Activated T-cell treated with anti-CD3 and anti-CD28 coated beads, Interleukin-2, amount 50 U/mL, for 24 hours (primary cell): ENCODE measurements around the gene SYCE3.

ENCODE experiments used
- DNase-seq: peaks from one replicate; pipeline ENCODE4 v3.0.0-alpha.2; 2020
- H3K27ac Mint-ChIP-seq: 2 replicates; pipeline ENCODE4 v1.8.0; 2020; ENCODE audit warnings: mild to moderate bottlenecking, mixed read lengths
- H3K27me3 Mint-ChIP-seq: 2 replicates; pipeline ENCODE4 v1.8.0; 2020; ENCODE audit warnings: mixed read lengths
- H3K36me3 Mint-ChIP-seq: 2 replicates; pipeline ENCODE4 v1.8.0; 2020; ENCODE audit warnings: low read depth, mixed read lengths
- H3K4me1 Mint-ChIP-seq: 2 replicates; pipeline ENCODE4 v1.8.0; 2020; ENCODE audit warnings: low read depth, mixed read lengths
- H3K4me3 Mint-ChIP-seq: 2 replicates; pipeline ENCODE4 v1.8.0; 2020; ENCODE audit warnings: mild to moderate bottlenecking, moderate library complexity, mixed read lengths
- H3K9me3 Mint-ChIP-seq: 2 replicates; pipeline ENCODE4 v1.8.0; 2020; ENCODE audit warnings: mixed read lengths

The SYCE3 gene

DNA sequence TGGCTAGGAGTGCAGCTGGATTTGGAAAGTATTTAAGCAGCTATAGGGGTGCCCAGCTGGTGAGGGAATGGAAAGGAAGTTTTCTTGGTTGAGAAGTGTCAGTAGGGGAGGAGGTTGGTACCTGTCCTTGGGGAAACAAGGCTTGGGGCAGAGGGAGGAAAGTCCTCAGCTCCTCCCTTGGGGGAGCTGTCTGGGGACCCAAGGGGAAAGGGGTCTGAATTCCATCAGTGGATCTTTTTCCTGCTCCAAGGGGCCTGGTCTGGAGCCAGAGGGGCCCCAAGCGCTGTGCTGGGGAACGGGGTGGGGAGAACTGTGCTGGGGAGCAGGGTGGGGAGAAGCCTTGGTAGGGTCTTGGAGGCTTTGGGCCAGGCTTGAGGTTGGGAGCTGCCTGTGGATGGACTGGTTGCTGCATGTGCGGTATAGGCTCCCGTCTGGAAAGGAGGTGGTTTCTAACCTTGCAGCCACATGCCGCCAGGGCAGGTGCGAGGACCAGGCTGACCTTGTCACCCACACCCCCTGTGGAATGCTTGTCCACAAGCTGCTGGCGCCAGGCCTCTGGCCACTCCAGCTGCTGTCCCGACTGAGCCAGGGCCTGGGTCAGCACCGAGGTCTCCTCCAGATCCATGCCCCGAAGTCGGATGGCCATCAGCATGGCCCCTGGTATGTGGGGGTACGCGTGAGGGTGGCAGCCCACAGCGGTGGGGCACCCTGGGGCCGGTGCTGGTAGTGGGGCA lies 33.9 kb downstream of the SYCE3 start:
- Mint-ChIP-seq H3K27me3 (no peaks in the 10 kb centered on the region), H3K36me3 (peaks cover 36% of the 10 kb centered on the region), H3K9me3 (no peaks in the 10 kb centered on the region), H3K4me1 (peaks cover 49% of the 10 kb centered on the region), H3K27ac (peak overlapping the region; percentile 93), H3K4me3 (peak overlapping the region; percentile 83)
- no peak for DNase-seq

DNA sequence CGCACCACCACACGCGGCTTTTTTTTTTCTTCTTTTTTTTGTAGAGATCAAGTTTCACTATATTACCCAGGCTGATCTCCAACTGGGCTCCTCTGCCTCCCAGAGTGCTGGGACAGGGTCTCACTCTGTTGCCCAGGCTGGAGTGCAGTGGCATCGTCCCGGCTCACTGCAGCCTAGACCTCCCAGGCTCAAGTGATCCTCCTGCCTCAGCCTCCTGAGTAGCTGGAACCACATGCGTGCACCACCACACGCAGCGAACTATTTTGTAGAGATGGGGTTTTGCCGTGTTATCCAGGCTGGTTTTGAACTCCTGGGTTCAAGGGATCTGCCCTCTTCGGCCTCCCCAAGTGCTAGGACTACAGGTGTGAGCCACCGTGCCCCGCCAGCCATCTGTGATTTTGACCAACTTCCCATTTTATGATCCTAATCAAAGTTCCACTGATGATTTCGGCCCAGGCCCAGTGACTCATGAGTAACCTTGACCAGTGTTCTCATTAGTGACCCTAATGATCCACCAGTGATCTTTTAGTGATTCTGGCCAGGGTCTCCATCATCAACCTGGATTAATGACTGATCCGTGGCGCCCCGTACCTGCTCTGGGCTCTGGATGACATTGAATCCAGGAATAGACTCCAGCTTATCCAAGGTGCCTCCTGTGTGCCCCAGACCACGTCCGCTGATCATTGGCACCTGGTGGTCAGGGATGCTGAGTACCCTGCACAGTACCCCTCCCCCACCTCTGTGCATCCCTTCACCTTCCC lies 34.6 kb downstream of the SYCE3 start:
- H3K36me3 Mint-ChIP-seq: peaks cover 43% of the 10 kb centered on the region
- peaks cover 48% of the 10 kb centered on the region for H3K4me1 Mint-ChIP-seq
- H3K27ac Mint-ChIP-seq: peak overlapping the region; percentile 93
- peak overlapping the region; percentile 83 for H3K4me3 Mint-ChIP-seq
- DNase-seq: no peak
- no peaks in the 10 kb centered on the region for H3K9me3 Mint-ChIP-seq
- no peaks in the 10 kb centered on the region for H3K27me3 Mint-ChIP-seq

DNA sequence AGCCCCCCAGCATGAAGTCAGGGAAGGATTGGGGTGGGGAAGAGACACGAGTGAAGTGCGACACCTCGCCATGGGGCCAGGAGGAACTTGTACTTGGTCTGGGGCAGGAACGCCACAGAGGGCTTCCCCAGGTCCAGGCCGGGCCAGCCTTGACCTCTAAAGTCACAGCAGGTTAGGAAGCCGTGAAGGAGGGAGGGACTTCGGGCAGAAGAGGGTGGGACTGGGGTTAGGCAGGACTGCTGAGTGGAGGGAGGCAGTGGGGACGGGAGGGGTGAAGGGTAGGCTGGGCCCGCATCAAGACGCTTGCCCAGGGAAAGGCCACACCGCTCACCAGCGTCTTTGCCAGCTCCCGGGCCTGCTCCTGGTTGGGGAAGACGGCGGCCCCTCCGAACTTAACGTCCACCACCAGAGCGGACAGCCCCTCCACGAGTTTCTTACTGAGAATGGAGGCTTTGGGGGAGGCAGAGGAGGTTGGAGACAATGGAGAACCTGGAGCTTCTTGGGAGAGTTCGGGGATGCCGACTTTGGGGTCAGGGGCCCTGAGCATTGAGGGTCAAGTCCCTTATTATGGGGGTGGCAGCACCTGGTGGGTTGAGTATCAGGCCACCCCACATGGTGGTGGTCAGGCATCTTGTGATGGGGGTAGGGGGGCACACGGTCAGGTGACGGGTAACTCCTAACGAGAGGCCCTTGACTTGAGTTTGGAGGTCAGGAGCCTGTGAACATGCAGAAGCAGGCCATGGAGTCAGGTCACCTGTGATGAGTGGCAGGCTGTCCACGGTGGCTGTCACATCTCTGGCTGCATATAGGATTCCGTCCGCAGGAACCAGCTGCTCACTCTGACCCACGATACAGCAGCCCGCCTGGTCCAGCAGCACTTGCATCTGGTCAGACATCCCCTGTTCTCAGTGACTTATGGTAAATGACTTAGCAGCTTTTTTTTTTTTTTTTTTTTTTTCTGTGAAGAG lies 35.6 kb downstream of the SYCE3 start:
- peaks cover 51% of the 10 kb centered on the region for H3K36me3 Mint-ChIP-seq
- peak; percentile 75 for DNase-seq
- H3K27me3 Mint-ChIP-seq: no peaks in the 10 kb centered on the region
- peak overlapping the region; percentile 93 for H3K27ac Mint-ChIP-seq
- peak overlapping the region; percentile 83 for H3K4me3 Mint-ChIP-seq
- no peaks in the 10 kb centered on the region for H3K9me3 Mint-ChIP-seq
- H3K4me1 Mint-ChIP-seq: peaks cover 41% of the 10 kb centered on the region

DNA sequence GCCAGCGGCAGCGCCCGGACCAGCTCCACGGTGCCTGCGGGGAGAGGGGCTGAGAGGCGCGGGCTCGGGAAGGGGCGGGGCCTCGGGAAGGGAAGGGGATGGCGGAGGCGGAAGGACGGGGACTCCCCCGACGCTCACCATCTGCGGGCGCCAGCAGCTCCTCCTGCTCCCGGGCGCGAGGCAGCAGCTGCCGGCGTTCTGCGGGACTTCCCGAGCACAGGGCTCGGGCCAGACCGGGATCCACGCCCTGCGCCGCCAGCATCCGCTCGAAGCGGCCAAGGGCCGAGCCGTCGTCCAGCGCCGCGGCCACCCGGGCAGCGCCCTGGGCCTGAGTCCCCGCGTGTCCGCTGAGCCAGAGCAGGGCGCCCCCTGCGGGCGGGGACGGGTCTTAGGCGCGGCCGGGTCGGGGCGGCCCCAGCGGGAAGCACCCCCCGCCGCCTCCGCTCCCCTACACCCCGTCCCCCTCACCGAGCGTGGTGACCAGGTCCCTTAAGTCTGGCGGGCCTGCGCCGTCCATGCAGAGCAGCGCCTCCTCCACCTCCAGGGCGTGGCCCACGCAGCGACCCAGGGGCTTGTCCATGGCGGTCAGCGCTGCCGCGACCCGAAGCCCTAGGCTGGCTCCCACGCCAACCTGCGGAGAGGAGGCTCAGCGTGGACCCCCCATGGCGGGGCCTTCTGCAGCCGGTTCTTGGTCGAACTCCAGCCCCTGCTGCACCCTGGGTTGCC lies 36.4 kb downstream of the SYCE3 start:
- peak overlapping the region; percentile 92 for H3K4me3 Mint-ChIP-seq
- H3K36me3 Mint-ChIP-seq: peaks cover 60% of the 10 kb centered on the region
- H3K4me1 Mint-ChIP-seq: peaks cover 41% of the 10 kb centered on the region
- H3K27me3 Mint-ChIP-seq: no peaks in the 10 kb centered on the region
- peak overlapping the region; percentile 93 for H3K27ac Mint-ChIP-seq
- H3K9me3 Mint-ChIP-seq: no peaks in the 10 kb centered on the region
- DNase-seq: peak; percentile 90

DNA sequence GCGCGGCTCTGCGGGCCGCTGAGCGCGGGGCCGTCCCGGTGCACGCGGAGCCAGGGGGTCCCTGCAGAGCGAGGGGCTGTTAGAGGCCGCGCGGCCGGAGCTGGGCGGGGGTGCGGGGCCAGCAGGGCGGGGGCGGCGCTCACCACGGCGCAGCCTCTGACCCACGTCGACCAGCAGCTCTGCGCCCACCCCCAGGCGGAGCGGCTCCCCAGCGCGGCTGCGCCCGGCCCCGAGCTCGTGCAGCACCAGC lies 36.9 kb downstream of the SYCE3 start:
- no peaks in the 10 kb centered on the region for H3K9me3 Mint-ChIP-seq
- no peak for DNase-seq
- H3K27ac Mint-ChIP-seq: peak overlapping the region; percentile 93
- peaks cover 62% of the 10 kb centered on the region for H3K36me3 Mint-ChIP-seq
- peak overlapping the region; percentile 92 for H3K4me3 Mint-ChIP-seq
- peaks cover 39% of the 10 kb centered on the region for H3K4me1 Mint-ChIP-seq
- H3K27me3 Mint-ChIP-seq: no peaks in the 10 kb centered on the region

DNA sequence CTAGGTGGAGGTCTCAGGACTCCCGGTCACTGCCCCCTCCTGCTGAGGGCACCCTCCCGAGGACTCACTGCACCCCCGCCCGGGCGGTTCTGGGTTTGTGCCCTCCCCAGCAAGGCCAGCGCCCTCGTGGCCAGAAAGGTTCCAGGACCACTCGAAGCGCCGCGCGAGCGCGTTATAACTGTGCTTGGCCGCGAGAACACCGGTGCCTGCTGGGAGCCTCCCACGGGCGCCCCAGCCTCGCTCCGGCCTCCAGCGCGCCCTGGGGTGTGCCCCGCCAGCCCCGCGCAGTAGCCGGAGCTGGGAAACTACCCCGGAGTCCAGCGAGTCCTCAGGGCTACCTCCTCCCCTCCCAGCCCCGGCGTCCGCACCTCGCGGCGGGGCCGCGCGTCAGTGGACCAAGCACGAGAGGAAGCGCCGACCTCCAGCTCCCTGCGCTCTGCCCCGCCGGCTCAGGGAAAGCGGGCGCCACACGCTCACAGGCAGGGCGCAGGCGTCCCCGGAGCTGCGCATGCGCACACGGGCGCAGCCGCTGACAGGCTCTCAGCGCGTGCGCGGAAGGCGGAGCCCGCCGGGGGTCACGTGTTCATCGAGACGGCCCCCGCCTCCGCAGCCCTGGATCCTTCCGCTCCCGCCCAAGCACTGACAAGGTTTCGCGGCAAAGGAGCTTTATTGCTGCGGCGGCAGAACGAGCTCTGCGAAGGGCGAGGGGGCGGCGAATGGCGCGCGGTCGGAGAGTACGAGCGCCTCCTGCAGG lies 37.4 kb downstream of the SYCE3 start, which contains the start of gene SCO2:
SCO2 (minus strand) TSS at position 495 of the 754 bp plus-strand sequence. CDS start 1,187 bp downstream, outside the sequence.
- no peaks in the 10 kb centered on the region for H3K27me3 Mint-ChIP-seq
- peak within 1 kb of the TSS; percentile 93 for H3K27ac Mint-ChIP-seq
- H3K4me3 Mint-ChIP-seq: peak within 1 kb of the TSS; percentile 92
- peak; percentile 99 for DNase-seq
- H3K36me3 Mint-ChIP-seq: peaks cover 67% of the 10 kb centered on the region
- H3K9me3 Mint-ChIP-seq: no peaks in the 10 kb centered on the region
- H3K4me1 Mint-ChIP-seq: peaks cover 39% of the 10 kb centered on the region

DNA sequence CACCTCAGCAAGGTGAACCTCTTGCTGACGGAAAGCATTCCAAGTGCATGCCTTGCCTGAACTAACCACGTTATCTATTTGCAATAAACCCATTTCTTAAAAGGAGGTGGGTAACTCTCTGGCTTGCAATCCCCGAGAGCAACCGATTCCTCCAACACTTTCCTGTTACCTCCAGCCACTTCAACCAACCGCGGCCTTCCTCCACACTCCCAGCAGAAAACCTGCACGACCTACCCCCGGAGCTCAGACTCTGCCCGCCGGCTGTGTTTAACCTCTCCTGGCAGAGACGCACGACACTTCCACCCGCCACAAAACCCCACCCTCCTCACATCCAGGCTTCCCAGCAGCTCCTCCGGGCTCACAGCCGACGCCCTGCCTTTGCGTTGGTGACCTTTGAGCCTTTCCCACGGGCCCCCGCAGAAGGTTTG lies 38.0 kb downstream of the SYCE3 start:
- Mint-ChIP-seq H3K27ac (peak overlapping the region; percentile 93), H3K36me3 (peaks cover 73% of the 10 kb centered on the region), H3K27me3 (no peaks in the 10 kb centered on the region), H3K4me1 (peaks cover 39% of the 10 kb centered on the region), H3K4me3 (peak overlapping the region; percentile 92), H3K9me3 (no peaks in the 10 kb centered on the region)
- DNase-seq: no peak

DNA sequence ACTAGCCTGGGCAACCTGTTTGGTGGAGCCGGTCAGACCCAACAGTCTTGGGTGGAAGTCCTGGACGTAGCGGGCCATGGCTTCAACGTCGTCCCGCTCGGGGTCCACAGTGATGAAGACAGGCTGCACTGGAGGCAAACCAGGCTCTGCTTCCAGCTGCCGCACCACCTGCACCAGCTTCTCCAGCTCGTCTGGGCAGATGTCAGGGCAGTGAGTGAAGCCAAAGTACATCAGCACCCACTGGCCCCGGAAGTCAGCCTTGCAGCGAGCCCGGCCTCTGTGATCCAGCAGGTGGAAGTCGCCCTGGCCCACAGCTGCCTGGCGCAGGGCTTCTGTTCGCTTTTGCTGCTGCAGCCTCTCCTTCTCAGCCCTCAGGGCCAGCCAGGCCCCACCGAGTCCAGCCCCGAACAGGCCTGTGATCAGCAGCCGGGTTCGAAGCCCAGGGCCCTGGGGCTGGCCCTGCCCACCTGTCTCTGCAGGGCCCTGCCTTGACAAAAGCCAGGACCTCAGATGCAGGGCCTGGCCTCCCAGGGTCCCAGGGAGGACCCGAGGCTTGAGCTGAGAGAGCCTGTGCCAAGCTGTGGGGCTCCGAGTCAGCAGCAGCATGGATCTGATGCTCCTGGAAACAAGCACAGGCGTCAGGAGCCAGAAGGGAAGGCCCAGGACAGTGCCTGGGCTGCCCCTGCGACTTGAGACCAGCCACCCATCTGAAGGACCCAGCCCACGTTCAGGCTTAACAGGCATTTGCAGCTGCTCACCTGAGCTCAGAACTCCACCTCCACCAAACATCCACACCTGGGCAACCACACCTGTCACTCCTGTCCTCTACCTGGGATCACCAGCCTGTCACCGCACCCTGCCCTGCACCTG lies 38.7 kb downstream of the SYCE3 start:
- no peak for DNase-seq
- Mint-ChIP-seq H3K4me3 (peak overlapping the region; percentile 92), H3K4me1 (peaks cover 38% of the 10 kb centered on the region), H3K9me3 (no peaks in the 10 kb centered on the region), H3K36me3 (peaks cover 78% of the 10 kb centered on the region), H3K27me3 (no peaks in the 10 kb centered on the region), H3K27ac (peak overlapping the region; percentile 93)

DNA sequence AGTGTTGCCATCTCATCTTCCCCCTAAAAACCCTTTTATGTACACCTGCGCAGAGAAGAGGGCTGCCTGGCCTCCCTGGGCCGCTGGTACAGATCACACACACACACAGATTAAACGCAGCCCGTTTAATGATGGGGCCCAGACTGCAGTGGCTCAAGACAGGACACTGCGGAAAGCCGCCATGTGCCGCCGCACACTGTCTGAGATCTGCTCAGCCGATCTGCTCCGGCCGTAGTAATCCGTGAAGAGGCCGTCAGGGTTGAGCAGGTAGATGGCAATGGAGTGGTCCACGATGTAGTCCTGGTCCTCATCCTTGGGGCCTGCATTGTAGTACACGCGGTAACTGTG lies 39.3 kb downstream of the SYCE3 start:
- H3K4me3 Mint-ChIP-seq: peak overlapping the region; percentile 92
- DNase-seq: no peak
- no peaks in the 10 kb centered on the region for H3K9me3 Mint-ChIP-seq
- H3K27ac Mint-ChIP-seq: peak overlapping the region; percentile 74
- H3K27me3 Mint-ChIP-seq: no peaks in the 10 kb centered on the region
- H3K36me3 Mint-ChIP-seq: peaks cover 80% of the 10 kb centered on the region
- peaks cover 32% of the 10 kb centered on the region for H3K4me1 Mint-ChIP-seq

DNA sequence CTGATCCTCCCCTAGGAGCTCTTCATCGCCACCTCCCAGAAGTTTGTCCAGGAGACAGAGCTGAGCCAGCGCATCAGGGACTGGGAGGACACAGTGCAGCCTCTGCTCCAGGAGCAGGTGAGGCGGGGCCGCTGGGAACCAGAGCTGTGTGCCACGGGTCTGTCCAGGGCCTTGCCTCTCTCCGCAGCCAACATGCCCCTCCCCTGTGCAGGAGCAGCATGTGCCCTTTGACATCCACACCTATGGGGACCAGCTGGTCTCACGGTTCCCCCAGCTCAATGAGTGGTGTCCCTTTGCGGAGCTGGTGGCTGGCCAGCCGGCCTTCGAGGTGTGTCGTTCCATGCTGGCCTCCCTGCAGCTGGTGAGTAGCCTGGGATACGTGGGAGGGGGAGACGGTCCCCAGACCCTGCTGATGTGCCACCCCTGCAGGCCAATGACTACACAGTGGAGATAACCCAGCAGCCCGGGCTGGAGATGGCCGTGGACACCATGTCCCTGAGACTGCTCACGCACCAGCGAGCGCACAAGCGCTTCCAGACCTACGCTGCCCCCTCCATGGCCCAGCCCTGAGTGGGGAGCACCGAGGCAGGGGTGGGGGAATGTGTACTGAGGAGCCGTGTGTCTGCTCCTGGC lies 39.8 kb downstream of the SYCE3 start:
- no peak for DNase-seq
- Mint-ChIP-seq H3K27ac (peak overlapping the region; percentile 74), H3K27me3 (no peaks in the 10 kb centered on the region), H3K9me3 (no peaks in the 10 kb centered on the region), H3K36me3 (peaks cover 80% of the 10 kb centered on the region), H3K4me1 (peaks cover 27% of the 10 kb centered on the region), H3K4me3 (peak overlapping the region; percentile 92)

DNA sequence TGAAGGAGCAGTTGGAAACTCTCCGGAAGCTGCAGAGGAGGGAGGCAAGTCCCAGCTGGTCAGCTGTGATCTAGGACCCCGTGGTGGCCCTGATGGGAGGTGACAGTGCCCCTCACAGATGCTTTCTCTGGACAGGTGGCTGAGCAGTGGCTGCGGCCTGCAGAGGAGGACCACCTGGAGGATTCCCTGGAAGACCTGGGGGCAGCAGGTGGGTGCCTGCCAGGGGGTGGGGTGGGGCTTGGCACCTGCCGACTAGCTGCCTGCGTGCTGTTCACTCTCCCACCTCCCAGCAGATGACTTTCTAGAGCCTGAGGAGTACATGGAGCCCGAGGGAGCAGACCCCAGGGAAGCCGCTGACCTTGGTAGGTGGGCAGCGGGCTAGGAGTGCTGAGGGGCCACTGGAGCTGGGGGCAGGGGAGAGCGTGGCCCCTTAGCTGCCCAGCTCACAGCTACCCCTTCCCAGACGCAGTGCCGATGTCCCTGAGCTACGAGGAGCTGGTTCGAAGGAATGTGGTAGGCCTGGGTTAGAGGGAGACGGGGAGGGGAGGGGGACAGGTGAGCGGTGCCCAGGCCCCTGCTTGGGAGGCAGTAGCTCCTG lies 40.4 kb downstream of the SYCE3 start:
- Mint-ChIP-seq H3K36me3 (peaks cover 80% of the 10 kb centered on the region), H3K4me3 (no peak overlapping the region), H3K4me1 (peaks cover 21% of the 10 kb centered on the region), H3K27ac (no peak overlapping the region), H3K9me3 (no peaks in the 10 kb centered on the region), H3K27me3 (no peaks in the 10 kb centered on the region)
- no peak for DNase-seq

DNA sequence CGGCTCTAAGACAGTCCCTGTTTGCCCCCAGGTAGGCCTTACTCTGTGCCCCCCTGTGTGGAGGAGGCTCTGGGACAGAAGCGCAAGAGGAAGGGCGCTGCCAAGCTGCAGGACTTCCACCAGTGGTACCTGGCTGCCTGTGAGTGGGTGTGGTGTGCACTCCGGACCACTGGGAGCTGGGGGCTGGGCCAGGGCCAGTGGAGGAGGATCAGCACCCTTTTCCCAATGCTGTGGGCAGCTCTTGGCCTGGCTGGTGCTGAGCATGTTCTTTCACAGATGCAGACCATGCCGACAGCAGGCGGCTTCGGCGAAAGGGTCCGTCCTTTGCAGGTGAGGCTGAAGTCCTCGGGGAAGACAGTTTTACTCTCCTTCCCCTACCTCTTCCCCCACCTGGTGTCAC lies 41.0 kb downstream of the SYCE3 start:
- Mint-ChIP-seq H3K9me3 (no peaks in the 10 kb centered on the region), H3K27me3 (no peaks in the 10 kb centered on the region), H3K4me1 (peaks cover 15% of the 10 kb centered on the region), H3K4me3 (no peak overlapping the region), H3K27ac (no peak overlapping the region), H3K36me3 (peaks cover 82% of the 10 kb centered on the region)
- DNase-seq: no peak
